Left cardiac atrium (tissue), 4 donors: ENCODE data around the gene SLC35G6. TPM values are rescaled to one million over a fixed set of nuclear protein-coding genes. Genes with fewer than 3 reads are reported as not detected.

ENCODE experiments used
- ATAC-seq, 2 donors: fragments of 200-7000 bp; cut with Tn5 transposase; one replicate each; pipeline ENCODE4 v1.9.1; 2020; ENCODE audit warnings: mild to moderate bottlenecking in 2 of 2, moderate library complexity in 2 of 2
- DNase-seq: peaks from one replicate; pipeline ENCODE4 v3.0.0-alpha.2; 2020
- intact Hi-C, 2 donors: fragments of 100-400 bp; cut with DNase I; formaldehyde crosslinking; loops; one replicate each; pipeline versions ENCODE4 v1.14.1 to v1.15.1; 2022 to 2023
- total RNA-seq, 2 donors: library from RNA; stranded (reverse); fragmentation: NEBNext Ultra II Directional; extraction: Animal tissue kit (Norgen Biotek cat#: 25700); gene quantifications; one replicate each; pipeline ENCODE4 v1.2.1, GENCODE V29; 2021
- donor health status: DM: no; HTN: yes; CAD: no.
- donor health status: DM: no; HTN: yes; CAD: no; lungs with severe emphysema.
- donor health status: DM: yes; HTN: yes; CAD: no.
- donor health status: Dilated cardiomyopathy.

Gene SLC35G6
- total RNA-seq, 2 donors from 2014 or later, result not detected

DNA sequence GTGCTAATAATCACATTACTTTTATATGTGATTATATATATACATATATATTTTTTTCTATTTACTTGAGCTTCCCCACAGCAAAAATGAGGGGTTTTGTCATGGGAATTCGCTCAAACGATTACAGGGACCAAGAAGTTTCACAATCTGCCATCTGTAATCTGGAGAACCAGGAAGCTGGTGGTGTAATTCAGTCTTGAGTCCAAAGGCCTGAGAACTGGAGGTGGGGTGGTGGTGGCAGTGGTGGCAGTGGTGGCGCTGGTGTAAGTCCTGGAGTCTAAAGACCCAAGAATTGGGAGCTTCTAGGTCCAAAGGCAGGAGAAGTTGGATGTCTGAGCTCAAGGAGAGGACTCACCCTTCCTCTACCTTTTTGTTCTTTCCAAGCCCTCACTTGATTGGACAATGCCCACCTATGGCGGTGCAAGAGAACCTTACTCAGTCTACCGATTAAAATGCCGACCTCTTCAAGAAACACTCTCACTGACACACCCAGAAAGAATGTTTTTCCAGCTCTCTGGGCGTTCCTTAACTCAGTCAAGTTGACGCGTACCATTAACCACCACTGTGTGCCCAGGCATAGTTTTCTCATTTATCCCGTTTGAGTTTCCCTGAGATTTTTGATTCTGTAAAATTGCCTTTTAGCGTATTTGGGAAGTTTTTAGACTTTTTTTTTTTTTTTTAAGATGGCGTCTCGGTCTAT, 34.8 kb downstream of the SLC35G6 start:
- intact Hi-C loops, result no loop called here
- ATAC-seq (peak in 1 of 2 donors; percentile 54), DNase-seq (no peak)

DNA sequence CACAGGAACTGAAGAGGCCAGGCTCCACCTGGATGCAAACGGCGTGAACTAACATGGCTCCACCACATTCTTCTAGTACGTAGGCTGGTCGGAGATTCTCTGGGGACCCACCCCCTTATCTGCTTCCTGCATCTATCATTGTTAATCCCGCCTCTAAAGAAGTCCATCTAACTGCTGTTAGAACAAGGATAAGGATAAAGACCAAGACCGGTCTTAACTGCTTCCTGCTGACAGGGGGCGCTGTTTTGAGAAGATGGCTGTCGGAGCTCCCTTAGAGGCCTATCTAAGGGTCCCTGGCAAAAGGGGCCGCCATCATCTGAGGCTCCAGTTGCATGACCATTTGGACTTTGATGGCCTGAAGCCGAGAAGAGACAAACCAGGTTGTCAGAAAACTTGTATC, 41.8 kb downstream of the SLC35G6 start:
- DNase-seq (peak; percentile 36), ATAC-seq (peak in 1 of 2 donors; percentile 58)
- intact Hi-C loops, result no loop called here

DNA sequence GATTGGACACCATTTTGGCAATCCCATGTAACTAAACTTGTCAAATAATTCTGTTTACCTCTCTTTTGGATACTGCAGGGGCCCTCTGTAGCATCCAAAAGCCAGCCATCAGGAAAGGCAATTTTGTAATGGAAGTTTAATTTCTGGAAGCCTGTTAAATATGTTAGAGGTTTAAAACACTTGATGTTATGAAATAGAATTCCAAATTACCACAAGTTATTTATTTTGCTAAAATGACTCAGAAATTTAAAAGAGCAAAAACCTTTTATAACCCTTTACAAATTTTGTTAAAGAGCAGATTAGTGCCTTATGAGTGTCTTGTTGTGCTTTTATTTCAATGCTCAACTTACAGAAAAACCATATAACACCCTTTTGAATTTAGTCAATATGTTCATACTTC, 47.6 kb downstream of the SLC35G6 start:
- intact Hi-C loops, result no loop called here

DNA sequence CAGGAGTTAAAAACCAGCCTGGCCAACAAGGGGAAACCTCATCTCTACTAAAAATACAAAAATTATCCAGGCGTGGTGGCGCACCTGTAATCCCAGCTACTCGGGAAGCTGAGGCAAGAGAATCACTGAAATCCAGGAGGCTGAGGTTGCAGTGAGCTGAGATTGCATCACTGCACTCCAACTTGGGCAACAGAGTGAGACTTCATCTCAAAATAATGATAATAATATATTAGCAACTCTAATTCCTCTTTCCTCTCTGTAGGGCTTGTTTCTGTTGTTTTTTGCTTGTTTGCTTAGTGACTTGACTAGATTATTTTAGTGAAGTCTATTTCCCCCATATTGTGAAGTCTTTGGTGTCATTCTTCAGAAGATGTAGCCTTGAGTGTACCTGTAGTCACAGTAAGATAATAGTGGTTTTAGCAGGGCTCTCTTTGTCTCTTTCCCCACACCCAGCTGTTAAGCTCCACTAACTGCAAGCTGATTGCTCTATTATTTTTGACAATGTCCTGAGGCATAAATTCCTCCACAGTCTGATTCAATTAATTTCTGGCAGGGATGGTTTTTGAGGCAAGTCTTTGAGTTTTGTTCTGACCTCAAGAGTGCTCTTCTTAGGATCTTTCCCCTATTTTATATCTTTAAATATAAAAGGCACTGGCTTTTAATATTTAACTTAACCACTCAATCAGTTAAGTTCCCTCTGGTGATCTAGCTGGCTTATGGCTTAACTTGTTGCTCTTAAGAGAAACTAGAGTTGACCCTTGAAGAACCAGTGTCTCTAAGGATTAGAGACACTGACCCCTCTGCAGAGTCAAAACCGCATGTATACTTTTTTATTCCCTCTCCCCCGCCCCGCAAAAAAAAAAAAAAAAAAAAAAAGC, 49.0 kb downstream of the SLC35G6 start:
- intact Hi-C loops, result no loop called here
- DNase-seq, result no peak
- ATAC-seq, result no peak

More for the DNA sequence above, 47.6 kb downstream of the SLC35G6 start:
- DNase-seq (no peak), ATAC-seq (no peak)

Other genes starting within 250 kb of the SLC35G6 start
- 10 to 100 TPM; 22.5 to 23.8 TPM for gene DVL2, start 246.9 kb upstream of the SLC35G6 start, total RNA-seq
- gene PHF23, start 242.0 kb upstream of the SLC35G6 start, total RNA-seq, result 10 to 100 TPM; 18.5 to 27.5 TPM
- 100 to 1,000 TPM; 459 to 475 TPM for gene GABARAP, start 239.0 kb upstream of the SLC35G6 start, total RNA-seq
- gene CTDNEP1, start 229.7 kb upstream of the SLC35G6 start, total RNA-seq, result 100 to 1,000 TPM; 116 to 118 TPM
- 10 to 100 TPM; 68.3 to 93.8 TPM for gene ELP5, start 229.2 kb upstream of the SLC35G6 start, total RNA-seq
- 1 to 10 TPM; 2.1 to 4.9 TPM for gene CLDN7, start 219.0 kb upstream of the SLC35G6 start, total RNA-seq
- 10 to 100 TPM; 79.1 to 87.6 TPM for gene SLC2A4, start 199.7 kb upstream of the SLC35G6 start, total RNA-seq
- 1 to 10 TPM; 1.2 to 1.9 TPM for gene YBX2, start 186.8 kb upstream of the SLC35G6 start, total RNA-seq
- 100 to 1,000 TPM; 274 to 374 TPM for gene EIF5A, start 173.8 kb upstream of the SLC35G6 start, total RNA-seq
- gene GPS2, start 166.1 kb upstream of the SLC35G6 start, total RNA-seq, result 10 to 100 TPM; 59.3 to 63.4 TPM
- gene NEURL4, start 152.1 kb upstream of the SLC35G6 start, total RNA-seq, result 10 to 100 TPM; 24.8 to 38.8 TPM
- gene ACAP1, start 144.9 kb upstream of the SLC35G6 start, total RNA-seq, result 10 to 100 TPM; 19.0 to 20.4 TPM
- gene KCTD11, start 129.3 kb upstream of the SLC35G6 start, total RNA-seq, result 1 to 10 TPM; 5.3 to 5.9 TPM
- gene TMEM95, start 126.3 kb upstream of the SLC35G6 start, total RNA-seq, result not detected
- gene TNK1, start 100.4 kb upstream of the SLC35G6 start, total RNA-seq, result 1 to 10 TPM; 1.9 to 2.1 TPM
- gene PLSCR3, start 86.9 kb upstream of the SLC35G6 start, total RNA-seq, result 10 to 100 TPM; 22.4 to 29.0 TPM
- gene TMEM256, start 77.3 kb upstream of the SLC35G6 start, total RNA-seq, result 10 to 100 TPM; 67.3 to 69.2 TPM
- gene NLGN2, start 73.6 kb upstream of the SLC35G6 start, total RNA-seq, result 10 to 100 TPM; 12.1 to 15.5 TPM
- not detected for gene SPEM1, start 61.1 kb upstream of the SLC35G6 start, total RNA-seq
- gene SPEM2, start 55.8 kb upstream of the SLC35G6 start, total RNA-seq, result not detected
- gene SPEM3, start 52.6 kb upstream of the SLC35G6 start, total RNA-seq, result not detected
- gene TMEM102, start 46.0 kb upstream of the SLC35G6 start, total RNA-seq, result 1 to 10 TPM; 2.7 to 2.9 TPM
- 10 to 100 TPM; 20.5 to 24.6 TPM for gene FGF11, start 41.9 kb upstream of the SLC35G6 start, total RNA-seq
- gene CHRNB1, start 36.4 kb upstream of the SLC35G6 start, total RNA-seq, result 10 to 100 TPM; 12.4 to 13.8 TPM
- 10 to 100 TPM; 62.1 to 62.2 TPM for gene ZBTB4, start 1.8 kb upstream of the SLC35G6 start, total RNA-seq
- 10 to 100 TPM; 42.8 to 56.9 TPM for gene POLR2A, start 2.9 kb downstream of the SLC35G6 start, total RNA-seq
- gene TNFSF12, start 67.6 kb downstream of the SLC35G6 start, total RNA-seq, result 10 to 100 TPM; 31.0 to 47.6 TPM
- 10 to 100 TPM; 15.0 to 25.5 TPM for gene TNFSF13, start 77.3 kb downstream of the SLC35G6 start, total RNA-seq
- gene SENP3, start 80.5 kb downstream of the SLC35G6 start, total RNA-seq, result 10 to 100 TPM; 27.2 to 30.5 TPM
- 10 to 100 TPM; 55.5 to 87.3 TPM for gene CD68, start 98.2 kb downstream of the SLC35G6 start, total RNA-seq
- 10 to 100 TPM; 30.5 to 35.0 TPM for gene MPDU1, start 102.4 kb downstream of the SLC35G6 start, total RNA-seq
- 1 to 10 TPM; 3.0 to 4.7 TPM for gene SOX15, start 108.6 kb downstream of the SLC35G6 start, total RNA-seq
- gene FXR2, start 133.5 kb downstream of the SLC35G6 start, total RNA-seq, result 10 to 100 TPM; 68.3 to 68.7 TPM
- 10 to 100 TPM; 84.1 to 86.4 TPM for gene SAT2, start 146.4 kb downstream of the SLC35G6 start, total RNA-seq
- under 1 TPM; 0.55 to 0.85 TPM for gene SHBG, start 148.7 kb downstream of the SLC35G6 start, total RNA-seq
- 1 to 10 TPM; 1.8 to 3.7 TPM for gene ATP1B2, start 169.5 kb downstream of the SLC35G6 start, total RNA-seq
- gene TP53, start 206.0 kb downstream of the SLC35G6 start, total RNA-seq, result 10 to 100 TPM; 18.5 to 23.7 TPM
- gene WRAP53, start 207.0 kb downstream of the SLC35G6 start, total RNA-seq, result 1 to 10 TPM; 3.7 to 6.0 TPM
- 1 to 10 TPM; 1.1 to 1.4 TPM for gene EFNB3, start 223.8 kb downstream of the SLC35G6 start, total RNA-seq
- under 1 TPM; 0.05 to 0.24 TPM for gene DNAH2, start 236.3 kb downstream of the SLC35G6 start, total RNA-seq